Measurements from ENCODE around the gene PTPRM. TPM values are rescaled to one million over a fixed set of nuclear protein-coding genes. Genes with fewer than 3 reads are reported as not detected.
A peak's percentile ranks its signal among the peaks of the same experiment; 100 is the strongest.

Gene PTPRM
- total RNA-seq, 1 donor from 2014 or later = 13.9 TPM

DNA sequence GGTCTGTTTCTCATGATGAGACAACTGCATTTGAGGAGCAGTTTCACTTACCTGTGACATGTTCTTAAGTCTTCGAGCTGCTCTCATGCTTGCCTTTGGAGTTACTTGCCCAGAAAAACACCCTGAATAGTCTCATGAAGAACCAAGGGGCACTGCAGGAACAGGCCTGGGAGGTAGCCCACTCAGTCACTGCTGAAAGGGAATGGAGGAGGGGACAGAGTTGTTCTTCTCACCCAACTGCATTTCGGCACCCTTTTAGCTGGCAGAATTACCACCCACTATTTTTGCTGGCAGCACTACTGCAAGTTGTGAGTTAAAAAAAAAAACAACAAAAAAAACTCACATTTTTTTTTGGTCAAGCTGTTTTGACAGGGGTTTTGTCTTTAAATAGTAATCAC is 181.9 kb downstream of the PTPRM start:
- no peak for DNase-seq (ENCODE audit: low spot score)
- Histone ChIP-seq H3K36me3 (no peaks in the 10 kb centered on the region), H3K9ac (no peak overlapping the region), H3K4me1 (peaks cover 22% of the 10 kb centered on the region), H4K20me1 (ENCODE audit: low read depth) (no peaks in the 10 kb centered on the region), H3F3A (ENCODE audit: low read depth) (no peaks in the 10 kb centered on the region), H3K27me3 (no peaks in the 10 kb centered on the region), H3K4me2 (no peak overlapping the region), H2AFZ (replicated peaks) (no peak overlapping the region), H3K9me3 (ENCODE audit: low read depth) (peaks cover 6% of the 10 kb centered on the region), H3K4me3 (no peak overlapping the region), H3K79me2 (ENCODE audit: low read depth) (no peaks in the 10 kb centered on the region), H3K27ac (no peak overlapping the region)
- H3K27ac Mint-ChIP-seq = no peak overlapping the region
- H3K4me3 Mint-ChIP-seq = no peak overlapping the region
- no peak for TF ChIP-seq EZH2 (IDR thresholded peaks at IDR 0.05)
- TF ChIP-seq EZH2phosphoT487 (IDR thresholded peaks at IDR 0.05) = no peak
- TF ChIP-seq, protein P1, sequence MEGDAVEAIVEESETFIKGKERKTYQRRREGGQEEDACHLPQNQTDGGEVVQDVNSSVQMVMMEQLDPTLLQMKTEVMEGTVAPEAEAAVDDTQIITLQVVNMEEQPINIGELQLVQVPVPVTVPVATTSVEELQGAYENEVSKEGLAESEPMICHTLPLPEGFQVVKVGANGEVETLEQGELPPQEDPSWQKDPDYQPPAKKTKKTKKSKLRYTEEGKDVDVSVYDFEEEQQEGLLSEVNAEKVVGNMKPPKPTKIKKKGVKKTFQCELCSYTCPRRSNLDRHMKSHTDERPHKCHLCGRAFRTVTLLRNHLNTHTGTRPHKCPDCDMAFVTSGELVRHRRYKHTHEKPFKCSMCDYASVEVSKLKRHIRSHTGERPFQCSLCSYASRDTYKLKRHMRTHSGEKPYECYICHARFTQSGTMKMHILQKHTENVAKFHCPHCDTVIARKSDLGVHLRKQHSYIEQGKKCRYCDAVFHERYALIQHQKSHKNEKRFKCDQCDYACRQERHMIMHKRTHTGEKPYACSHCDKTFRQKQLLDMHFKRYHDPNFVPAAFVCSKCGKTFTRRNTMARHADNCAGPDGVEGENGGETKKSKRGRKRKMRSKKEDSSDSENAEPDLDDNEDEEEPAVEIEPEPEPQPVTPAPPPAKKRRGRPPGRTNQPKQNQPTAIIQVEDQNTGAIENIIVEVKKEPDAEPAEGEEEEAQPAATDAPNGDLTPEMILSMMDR (IDR thresholded peaks at IDR 0.05) = no peak
- peaks cover 26% of the 10 kb centered on the region for H3K4me1 Mint-ChIP-seq
- no peaks in the 10 kb centered on the region for H3K27me3 Mint-ChIP-seq (ENCODE audit: insufficient read depth, low read depth)
- H3K9me3 Mint-ChIP-seq = peaks cover 18% of the 10 kb centered on the region
- H3K36me3 Mint-ChIP-seq = peaks cover 8% of the 10 kb centered on the region

DNA sequence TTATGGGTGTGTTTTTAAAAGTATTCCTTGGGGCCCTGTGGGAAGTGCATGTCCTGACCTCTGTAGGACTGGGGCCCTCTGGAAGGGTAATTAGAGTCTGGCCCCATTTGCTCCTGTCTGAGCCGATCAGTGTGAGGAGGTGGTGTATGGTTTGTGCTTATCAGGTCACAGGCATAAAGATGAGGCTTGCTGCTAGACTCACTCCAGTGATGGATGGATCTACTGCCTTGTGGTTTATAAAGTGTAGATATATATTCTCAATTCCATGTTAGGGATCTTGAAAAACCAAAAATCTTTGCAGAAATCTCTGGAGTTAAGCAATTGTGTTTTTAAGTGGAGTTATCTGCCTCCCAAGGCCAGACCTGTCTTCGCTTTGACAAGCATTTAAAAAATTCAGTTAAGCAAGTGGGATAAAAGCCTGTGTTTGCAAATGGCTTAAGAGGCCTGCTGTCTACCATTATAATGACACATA is 182.4 kb downstream of the PTPRM start:
- no peaks in the 10 kb centered on the region for H3F3A ChIP-seq (ENCODE audit: low read depth)
- H4K20me1 ChIP-seq (ENCODE audit: low read depth) = no peaks in the 10 kb centered on the region
- H3K4me3 Mint-ChIP-seq = peak overlapping the region; percentile 7
- TF ChIP-seq, protein P1 (IDR thresholded peaks at IDR 0.05) = no peak
- TF ChIP-seq EZH2phosphoT487 (IDR thresholded peaks at IDR 0.05) = no peak
- TF ChIP-seq EZH2 (IDR thresholded peaks at IDR 0.05) = no peak
- no peaks in the 10 kb centered on the region for H3K27me3 Mint-ChIP-seq (ENCODE audit: insufficient read depth, low read depth)
- peak overlapping the region; percentile 25 for H3K4me2 ChIP-seq
- H3K27ac ChIP-seq = no peak overlapping the region
- peaks cover 18% of the 10 kb centered on the region for H3K9me3 Mint-ChIP-seq
- H3K9me3 ChIP-seq (ENCODE audit: low read depth) = peaks cover 6% of the 10 kb centered on the region
- no peaks in the 10 kb centered on the region for H3K27me3 ChIP-seq
- no peak for DNase-seq (ENCODE audit: low spot score)
- H3K9ac ChIP-seq = no peak overlapping the region
- H3K36me3 ChIP-seq = no peaks in the 10 kb centered on the region
- H3K4me1 ChIP-seq = peaks cover 28% of the 10 kb centered on the region
- H3K27ac Mint-ChIP-seq = no peak overlapping the region
- H3K36me3 Mint-ChIP-seq = peaks cover 6% of the 10 kb centered on the region
- H3K4me1 Mint-ChIP-seq = peaks cover 29% of the 10 kb centered on the region
- H3K4me3 ChIP-seq = no peak overlapping the region
- no peak overlapping the region for H2AFZ ChIP-seq (replicated peaks)
- H3K79me2 ChIP-seq (ENCODE audit: low read depth) = no peaks in the 10 kb centered on the region

DNA sequence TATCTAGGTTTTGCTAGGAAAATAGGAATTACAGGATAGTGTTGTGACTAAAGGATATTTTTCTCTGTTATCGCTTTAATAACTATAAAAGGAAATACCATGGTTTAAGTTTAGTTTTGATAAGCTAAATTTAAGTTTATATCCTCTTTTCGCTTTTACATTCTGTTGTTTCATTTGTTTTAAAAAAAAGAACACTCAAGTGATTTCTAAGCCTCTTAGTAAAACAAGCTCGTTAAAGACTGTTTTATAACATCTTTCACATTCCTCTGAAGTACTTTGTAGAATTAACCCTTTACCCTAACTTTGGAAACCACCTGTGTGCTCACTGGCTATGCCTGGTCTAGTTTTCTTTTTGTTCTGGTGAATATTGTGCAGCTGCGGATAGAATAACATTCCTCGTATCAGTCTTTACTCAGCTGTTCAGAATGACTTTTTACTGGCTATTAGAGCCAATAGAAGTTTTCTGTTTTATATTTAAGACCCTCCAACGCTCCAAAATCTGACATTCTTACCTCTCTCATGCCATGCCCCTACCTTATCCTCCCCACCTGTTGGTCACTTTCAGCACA is 183.1 kb downstream of the PTPRM start:
- DNase-seq (ENCODE audit: low spot score) = no peak
- peak overlapping the region; percentile 25 for H3K4me2 ChIP-seq
- Mint-ChIP-seq H3K4me3 (peak overlapping the region; percentile 17), H3K9me3 (peaks cover 18% of the 10 kb centered on the region), H3K4me1 (peaks cover 35% of the 10 kb centered on the region), H3K36me3 (peaks cover 7% of the 10 kb centered on the region), H3K27me3 (ENCODE audit: insufficient read depth, low read depth) (no peaks in the 10 kb centered on the region), H3K27ac (no peak overlapping the region)
- no peaks in the 10 kb centered on the region for H3F3A ChIP-seq (ENCODE audit: low read depth)
- H3K4me1 ChIP-seq = peaks cover 30% of the 10 kb centered on the region
- H3K79me2 ChIP-seq (ENCODE audit: low read depth) = no peaks in the 10 kb centered on the region
- H3K27me3 ChIP-seq = no peaks in the 10 kb centered on the region
- H3K36me3 ChIP-seq = no peaks in the 10 kb centered on the region
- peaks cover 6% of the 10 kb centered on the region for H3K9me3 ChIP-seq (ENCODE audit: low read depth)
- H2AFZ ChIP-seq (replicated peaks) = no peak overlapping the region
- H3K4me3 ChIP-seq = no peak overlapping the region
- H3K27ac ChIP-seq = no peak overlapping the region
- no peaks in the 10 kb centered on the region for H4K20me1 ChIP-seq (ENCODE audit: low read depth)
- no peak overlapping the region for H3K9ac ChIP-seq
- TF ChIP-seq, protein P1 (IDR thresholded peaks at IDR 0.05) = no peak
- TF ChIP-seq EZH2phosphoT487 (IDR thresholded peaks at IDR 0.05) = no peak
- no peak for TF ChIP-seq EZH2 (IDR thresholded peaks at IDR 0.05)

Measured in neural progenitor cell (in vitro differentiated cells).